K562 (cell line): Measurements from ENCODE around the gene TUBB4B. TPM values are rescaled to one million over a fixed set of nuclear protein-coding genes. Genes with fewer than 3 reads are reported as not detected.

Experiments
- CBFA2T2 ChIP-seq: fragments of 450-650 bp; conservative IDR thresholded peaks from 2 replicates; pipeline ENCODE4 v1.6.1; 2017; ENCODE audit warnings: mild to moderate bottlenecking
- GATAD2A ChIP-seq: fragments of 450-650 bp; IDR thresholded peaks from 2 replicates; pipeline ENCODE4 v1.6.1; 2017
- GATAD2B ChIP-seq: fragments of 450-650 bp; IDR thresholded peaks from 2 replicates; pipeline ENCODE4 v1.6.1; 2017; ENCODE audit warnings: mild to moderate bottlenecking, borderline replicate concordance
- HDAC1 ChIP-seq, 2 experiments: fragments of 450-650 bp; IDR thresholded peaks; 2 replicates each; pipeline ENCODE4 v1.6.1; 2016 to 2017; ENCODE audit warnings: inconsistent platforms in 1 of 2, mild to moderate bottlenecking in 1 of 2, moderate library complexity in 1 of 2
- KHSRP ChIP-seq: fragments of 450-650 bp; IDR thresholded peaks from 2 replicates; pipeline ENCODE4 v1.6.1; 2017
- MYC ChIP-seq, 2 experiments: fragments of 250-450 bp in 1 of 2; sonication (Bioruptor Pico) in 1 of 2; IDR thresholded peaks; 2 replicates each; pipeline versions ENCODE4 v1.5.1 to v1.6.1; 2012 to 2021; ENCODE audit warnings: low read depth in 2 of 2, borderline replicate concordance in 1 of 2, improper control_type of control experiment in 1 of 2, low read length in 1 of 2, mild to moderate bottlenecking in 1 of 2, moderate library complexity in 1 of 2
- NR2C1 ChIP-seq, 2 experiments: fragments of 450-650 bp; IDR thresholded peaks; 2 replicates each; pipeline ENCODE4 v1.6.1; 2017; ENCODE audit warnings: mild to moderate bottlenecking in 2 of 2, antibody characterized with exemption in 1 of 2, inconsistent platforms in 1 of 2, missing compliant biosample characterization in 1 of 2, missing genetic modification characterization in 1 of 2
- POLR2G ChIP-seq: fragments of 200-400 bp; formaldehyde crosslinking; IDR thresholded peaks from 2 replicates; pipeline ENCODE4 v1.6.1; 2017; ENCODE audit warnings: low read depth, mild to moderate bottlenecking, antibody characterized with exemption, low read length, moderate library complexity
- SLC30A9 ChIP-seq: fragments of 250-450 bp; sonication (Bioruptor Pico); IDR thresholded peaks from 2 replicates; pipeline ENCODE4 v1.8.0; 2022; ENCODE audit warnings: mild to moderate bottlenecking, moderate library complexity
- SMARCA4 ChIP-seq: fragments of 450-650 bp; IDR thresholded peaks from 2 replicates; pipeline ENCODE4 v1.6.1; 2016
- TBP ChIP-seq: optimal IDR thresholded peaks from 2 replicates; pipeline ENCODE3; 2011; ENCODE audit warnings: low read depth, low read length, improper control_type of control experiment
- TFAM ChIP-seq: fragments of 250-450 bp; sonication (Bioruptor Pico); conservative IDR thresholded peaks from 2 replicates; pipeline ENCODE4 v1.5.0; 2021; ENCODE audit warnings: mild to moderate bottlenecking, moderate library complexity
- ZNF436 ChIP-seq: fragments of 250-450, 450-650 bp; sonication (Bioruptor Pico); formaldehyde crosslinking; IDR thresholded peaks from 2 replicates; pipeline ENCODE4 v1.7.0; 2020; ENCODE audit warnings: mild to moderate bottlenecking
- ZNF76 ChIP-seq: fragments of 250-450 bp; sonication (Bioruptor Pico); IDR thresholded peaks from 2 replicates; pipeline ENCODE4 v1.4.0; 2020; ENCODE audit warnings: mild to moderate bottlenecking, moderate library complexity, borderline replicate concordance
- polyA plus RNA-seq, 8 experiments: library from polyadenylated mRNA; depleted of rRNA in 4 of 8; stranded (reverse) in 5 of 8; unstranded in 3 of 8; fragments of >200 nt; fragmentation: Nextera tagmentation in 2 of 8; fragmentation: Illumina TruSeq in 1 of 8; extraction: Ambion mirVana in 2 of 8; extraction: Trizol in 1 of 8; gene quantifications; 2 replicates each; pipeline versions ENCODE4 v1.2.1 to v1.2.3, GENCODE V29; 2011 to 2014; ENCODE audit warnings: inconsistent platforms in 1 of 8, missing spikeins in 1 of 8
- total RNA-seq, 7 experiments: library from RNA; depleted of rRNA in 6 of 7; stranded (reverse); fragments of >200 nt in 6 of 7; fragmentation: Illumina TruSeq in 2 of 7; extraction: Trizol in 2 of 7; gene quantifications; 2 replicates each; pipeline versions ENCODE4 v1.2.1 to v1.2.3, GENCODE V29; 2011 to 2021; ENCODE audit warnings: low replicate concordance in 1 of 7
- TF ChIP-seq, protein P1 (sequence below): fragments of 250-450 bp; sonication (Bioruptor Pico); IDR thresholded peaks from 2 replicates; pipeline ENCODE4 v1.8.0; 2021; ENCODE audit warnings: borderline replicate concordance, mild to moderate bottlenecking, moderate library complexity; ENCODE audit not compliant: poor library complexity, severe bottlenecking
- TF ChIP-seq, protein P2 (sequence below): fragments of 250-450 bp; sonication (Bioruptor Pico); IDR thresholded peaks from 2 replicates; pipeline ENCODE4 v1.5.0; 2020; ENCODE audit warnings: mild to moderate bottlenecking, borderline replicate concordance
- TF ChIP-seq, protein P3 (sequence below): fragments of 200-800 bp; sonication (Bioruptor generic); IDR thresholded peaks from 2 replicates; pipeline ENCODE4 v1.6.1; 2017; ENCODE audit warnings: missing genetic modification characterization, missing compliant biosample characterization

Gene TUBB4B
- total and polyA plus RNA-seq, 9 of the 15 experiments (the other 6 are each of a cell fraction or from before 2014, with no cell fraction given), result 24.1 to 443 (median 268) TPM

DNA sequence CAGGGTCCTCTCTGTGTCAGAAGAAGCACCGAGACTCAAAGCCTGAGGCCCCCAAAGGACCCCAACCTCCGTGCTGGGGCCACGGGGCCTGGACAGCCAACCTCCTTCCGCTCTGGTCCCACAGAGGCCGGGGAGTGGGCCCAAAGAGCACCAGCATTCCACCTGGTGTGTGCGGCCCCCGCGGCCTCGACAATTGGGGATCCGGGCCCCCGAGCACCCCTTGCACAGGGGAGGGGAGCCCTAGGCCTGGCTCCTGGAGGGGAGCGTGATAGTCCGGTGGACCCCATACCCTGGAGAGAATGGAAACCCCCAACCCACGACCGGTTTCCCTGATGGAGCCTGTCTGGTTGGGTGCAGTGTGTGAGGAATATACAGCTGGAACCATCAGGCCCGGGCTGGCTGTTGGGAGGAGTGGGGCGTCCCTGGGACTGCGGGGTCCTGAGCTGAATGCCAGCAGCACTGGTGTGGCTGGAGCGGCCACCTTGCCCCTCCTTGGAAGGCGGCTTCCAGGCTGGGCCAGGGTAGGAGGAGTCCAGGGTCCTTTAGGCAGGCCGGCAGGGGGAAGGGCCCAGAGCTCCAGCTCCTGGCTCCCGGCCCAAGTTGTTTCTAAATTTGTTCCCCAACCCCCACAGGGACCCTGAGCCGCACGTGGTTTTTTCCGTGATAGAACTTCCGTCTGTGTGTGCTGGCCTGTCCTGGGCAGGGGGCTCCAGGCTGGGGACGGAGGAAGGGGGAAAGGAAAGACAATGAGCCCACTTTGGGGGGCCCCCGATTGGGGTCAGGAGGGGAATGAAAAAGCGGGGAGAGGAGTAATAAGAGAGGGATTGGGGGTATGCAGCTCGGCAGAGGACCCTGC is 35.6 kb downstream of the TUBB4B start (continued):
- TF ChIP-seq GATAD2B (peak; percentile 43), ZNF436 (CRISPR knock-in tag) (no peak), SLC30A9 (CRISPR knock-in tag) (no peak), GATAD2A (0 out of 2 replicates have a peak, but pooled peaks have one; percentile 86), POLR2G (peak; percentile 41; the same call in 1 of the 2 replicates), CBFA2T2 (peak; percentile 12; the same call in 1 of the 2 replicates), NR2C1 (IDR thresholded peaks at IDR 0.05) (no peak), NR2C1 (tag; IDR thresholded peaks at IDR 0.05) (no peak), TBP (no peak), TFAM (CRISPR knock-in tag) (no peak), KHSRP (no peak), HDAC1 (IDR thresholded peaks at IDR 0.05) (peak; percentile 45 to 79; a peak in 2 of 4 replicates), ZNF76 (no peak), SMARCA4 (peak; percentile 30; the same call in 1 of the 2 replicates), MYC (IDR thresholded peaks at IDR 0.05; ENCODE audit: low read depth, low read length) (peak; percentile 97), MYC (CRISPR knock-in tag; IDR thresholded peaks at IDR 0.05; ENCODE audit: borderline replicate concordance, low read depth) (peak; percentile 76; the same call in 1 of the 2 replicates)
- TF ChIP-seq, protein P1, sequence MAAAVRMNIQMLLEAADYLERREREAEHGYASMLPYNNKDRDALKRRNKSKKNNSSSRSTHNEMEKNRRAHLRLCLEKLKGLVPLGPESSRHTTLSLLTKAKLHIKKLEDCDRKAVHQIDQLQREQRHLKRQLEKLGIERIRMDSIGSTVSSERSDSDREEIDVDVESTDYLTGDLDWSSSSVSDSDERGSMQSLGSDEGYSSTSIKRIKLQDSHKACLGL (CRISPR knock-in tag), result peak; percentile 83
- TF ChIP-seq, protein P2, sequence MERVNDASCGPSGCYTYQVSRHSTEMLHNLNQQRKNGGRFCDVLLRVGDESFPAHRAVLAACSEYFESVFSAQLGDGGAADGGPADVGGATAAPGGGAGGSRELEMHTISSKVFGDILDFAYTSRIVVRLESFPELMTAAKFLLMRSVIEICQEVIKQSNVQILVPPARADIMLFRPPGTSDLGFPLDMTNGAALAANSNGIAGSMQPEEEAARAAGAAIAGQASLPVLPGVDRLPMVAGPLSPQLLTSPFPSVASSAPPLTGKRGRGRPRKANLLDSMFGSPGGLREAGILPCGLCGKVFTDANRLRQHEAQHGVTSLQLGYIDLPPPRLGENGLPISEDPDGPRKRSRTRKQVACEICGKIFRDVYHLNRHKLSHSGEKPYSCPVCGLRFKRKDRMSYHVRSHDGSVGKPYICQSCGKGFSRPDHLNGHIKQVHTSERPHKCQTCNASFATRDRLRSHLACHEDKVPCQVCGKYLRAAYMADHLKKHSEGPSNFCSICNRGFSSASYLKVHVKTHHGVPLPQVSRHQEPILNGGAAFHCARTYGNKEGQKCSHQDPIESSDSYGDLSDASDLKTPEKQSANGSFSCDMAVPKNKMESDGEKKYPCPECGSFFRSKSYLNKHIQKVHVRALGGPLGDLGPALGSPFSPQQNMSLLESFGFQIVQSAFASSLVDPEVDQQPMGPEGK, result no peak
- TF ChIP-seq, protein P3, sequence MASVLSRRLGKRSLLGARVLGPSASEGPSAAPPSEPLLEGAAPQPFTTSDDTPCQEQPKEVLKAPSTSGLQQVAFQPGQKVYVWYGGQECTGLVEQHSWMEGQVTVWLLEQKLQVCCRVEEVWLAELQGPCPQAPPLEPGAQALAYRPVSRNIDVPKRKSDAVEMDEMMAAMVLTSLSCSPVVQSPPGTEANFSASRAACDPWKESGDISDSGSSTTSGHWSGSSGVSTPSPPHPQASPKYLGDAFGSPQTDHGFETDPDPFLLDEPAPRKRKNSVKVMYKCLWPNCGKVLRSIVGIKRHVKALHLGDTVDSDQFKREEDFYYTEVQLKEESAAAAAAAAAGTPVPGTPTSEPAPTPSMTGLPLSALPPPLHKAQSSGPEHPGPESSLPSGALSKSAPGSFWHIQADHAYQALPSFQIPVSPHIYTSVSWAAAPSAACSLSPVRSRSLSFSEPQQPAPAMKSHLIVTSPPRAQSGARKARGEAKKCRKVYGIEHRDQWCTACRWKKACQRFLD (CRISPR knock-in tag), result no peak; the same call in none of the 2 replicates
